ENCODE measurements around the gene TSR1.

DNA sequence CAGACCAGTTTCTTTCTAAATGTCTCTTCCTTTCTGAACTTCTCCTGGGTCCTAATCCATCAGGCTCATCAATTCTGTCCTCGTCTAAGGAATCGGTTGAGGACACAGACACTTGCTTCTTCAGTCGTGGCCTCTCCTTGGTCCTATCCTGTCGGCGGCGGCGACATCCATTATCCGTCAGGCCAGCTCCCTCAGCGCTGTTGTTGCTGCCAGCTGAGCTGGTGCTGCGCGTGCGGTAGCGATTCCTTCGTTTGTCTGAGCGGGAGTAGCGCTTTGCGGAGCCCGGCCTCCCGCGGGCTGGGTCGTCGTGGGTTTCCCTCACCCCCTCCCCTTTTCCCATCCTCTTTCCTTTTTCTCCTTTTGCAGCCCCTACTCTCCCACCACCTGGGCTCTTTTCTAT lies 36.5 kb downstream of the TSR1 start:
- TF ChIP-seq POLR2A (IDR thresholded peaks at IDR 0.05): no peak
- TF ChIP-seq, protein P1, sequence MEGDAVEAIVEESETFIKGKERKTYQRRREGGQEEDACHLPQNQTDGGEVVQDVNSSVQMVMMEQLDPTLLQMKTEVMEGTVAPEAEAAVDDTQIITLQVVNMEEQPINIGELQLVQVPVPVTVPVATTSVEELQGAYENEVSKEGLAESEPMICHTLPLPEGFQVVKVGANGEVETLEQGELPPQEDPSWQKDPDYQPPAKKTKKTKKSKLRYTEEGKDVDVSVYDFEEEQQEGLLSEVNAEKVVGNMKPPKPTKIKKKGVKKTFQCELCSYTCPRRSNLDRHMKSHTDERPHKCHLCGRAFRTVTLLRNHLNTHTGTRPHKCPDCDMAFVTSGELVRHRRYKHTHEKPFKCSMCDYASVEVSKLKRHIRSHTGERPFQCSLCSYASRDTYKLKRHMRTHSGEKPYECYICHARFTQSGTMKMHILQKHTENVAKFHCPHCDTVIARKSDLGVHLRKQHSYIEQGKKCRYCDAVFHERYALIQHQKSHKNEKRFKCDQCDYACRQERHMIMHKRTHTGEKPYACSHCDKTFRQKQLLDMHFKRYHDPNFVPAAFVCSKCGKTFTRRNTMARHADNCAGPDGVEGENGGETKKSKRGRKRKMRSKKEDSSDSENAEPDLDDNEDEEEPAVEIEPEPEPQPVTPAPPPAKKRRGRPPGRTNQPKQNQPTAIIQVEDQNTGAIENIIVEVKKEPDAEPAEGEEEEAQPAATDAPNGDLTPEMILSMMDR (IDR thresholded peaks at IDR 0.05 in 8 of 11, conservative IDR thresholded peaks at IDR 0.05 in 3 of 11): no peak

Measured in spleen (tissue), 7 donors.